Astrocyte of the cerebellum (primary cell): ENCODE measurements around the gene FBXO41.

Experiments
- DNase-seq: peaks from one replicate; pipeline ENCODE4 v3.0.0-alpha.2; 2011; ENCODE audit warnings: low read depth
- H3K4me3 ChIP-seq: 2 replicates; pipeline ENCODE4 v1.5.1; 2011; ENCODE audit warnings: mild to moderate bottlenecking, low read depth, low read length, moderate library complexity
- CTCF ChIP-seq: IDR thresholded peaks from 2 replicates; pipeline ENCODE4 v1.5.1; 2012; ENCODE audit warnings: low read length, low read depth, moderate library complexity, mild to moderate bottlenecking; ENCODE audit errors: missing control alignments
- in situ Hi-C: cut with HindIII; loops from 2 replicates; pipeline ENCODE4 v1.10.0; 2017; ENCODE audit warnings: low sequenced_read_pairs

FBXO41 gene

DNA sequence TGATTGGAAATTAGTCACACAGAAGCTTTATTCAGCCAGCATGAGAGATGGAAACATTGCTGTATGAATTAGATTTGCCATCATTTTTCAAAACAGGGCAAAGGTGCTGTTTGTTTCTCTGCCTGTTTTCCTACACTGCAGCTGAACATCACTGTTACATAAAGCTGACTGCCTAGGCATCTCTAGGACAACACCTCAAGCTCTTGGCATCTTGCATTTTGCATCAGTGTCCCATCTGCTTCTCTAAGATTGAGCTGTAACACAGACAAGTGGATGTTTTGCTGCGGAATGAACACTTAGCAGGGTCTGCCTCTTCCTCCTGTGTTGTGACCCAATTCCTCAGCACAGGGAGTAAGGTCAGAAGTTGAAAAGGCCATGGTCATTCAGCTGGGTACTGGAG is 45.3 kb downstream of the FBXO41 start:
- no peak for TF ChIP-seq CTCF
- in situ Hi-C loops, result no loop called here
- DNase-seq, result no peak
- no peak overlapping the region for H3K4me3 ChIP-seq

GRCh38 chr2:73238149-73238548 is 46.1 kb downstream of the FBXO41 start:
- no peak overlapping the region for H3K4me3 ChIP-seq
- in situ Hi-C loops, result no loop called here
- no peak for TF ChIP-seq CTCF
- DNase-seq, result no peak

DNA sequence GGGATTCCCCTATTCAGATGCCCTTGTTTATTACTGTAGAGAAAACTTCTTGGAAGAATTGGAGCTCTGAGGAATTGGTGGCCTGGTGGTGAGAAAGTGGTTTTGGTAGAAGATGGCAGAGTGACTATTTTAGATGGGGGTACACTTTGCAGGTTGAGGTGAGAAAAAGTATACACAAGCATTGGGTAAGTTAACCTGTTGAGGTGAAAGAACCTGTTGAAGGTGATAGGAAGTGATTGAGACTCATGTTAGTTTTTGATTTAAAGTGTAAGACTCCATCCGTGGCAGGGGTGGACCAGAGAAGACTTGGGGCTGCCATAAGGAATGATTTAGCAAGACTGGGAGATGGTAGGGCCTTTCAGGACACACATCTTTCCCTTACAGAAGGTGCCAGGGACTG is 47.1 kb downstream of the FBXO41 start:
- TF ChIP-seq CTCF, result no peak
- in situ Hi-C loops, result no loop called here
- DNase-seq, result no peak

DNA sequence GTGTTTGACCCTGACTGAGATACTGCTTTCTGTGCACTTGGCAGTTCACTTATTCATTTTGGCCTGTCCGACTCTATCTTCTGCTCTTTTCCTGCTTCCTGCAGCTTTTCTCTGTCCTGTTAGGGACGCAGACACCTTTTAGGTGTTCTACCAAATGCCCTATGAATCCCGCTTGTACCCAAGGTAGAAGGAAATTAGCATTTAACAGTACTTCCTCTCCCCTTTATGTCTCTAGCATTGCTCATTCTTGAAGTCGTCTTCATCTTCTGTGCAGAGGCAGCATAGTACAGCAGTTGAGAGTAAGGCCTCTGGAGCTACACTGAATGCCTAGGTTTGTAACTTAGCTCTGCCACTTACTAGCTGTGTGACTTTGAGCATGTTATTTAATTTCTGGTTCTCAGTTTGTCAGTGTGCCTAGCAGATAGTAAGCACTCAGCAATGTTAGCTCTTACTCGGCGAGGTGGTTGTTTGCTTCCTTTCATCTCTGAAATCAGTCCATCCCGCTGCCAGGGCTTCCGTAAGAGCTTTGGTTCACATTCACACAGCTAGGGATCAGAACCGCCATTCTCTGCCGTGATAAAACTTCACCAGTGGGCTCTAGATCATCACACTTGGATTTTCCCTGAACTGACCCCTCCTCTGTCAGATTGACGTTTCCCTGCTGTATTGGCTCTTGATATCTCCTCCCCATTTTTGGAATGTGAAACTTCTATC is 48.8 kb downstream of the FBXO41 start:
- peak overlapping the region; percentile 96 for H3K4me3 ChIP-seq
- in situ Hi-C loops, result no loop called here
- no peak for DNase-seq
- no peak for TF ChIP-seq CTCF

More for the DNA sequence above, 47.1 kb downstream of the FBXO41 start:
- H3K4me3 ChIP-seq, result no peak overlapping the region

GRCh38 chr2:73233932-73234832 is 50.1 kb downstream of the FBXO41 start, which contains the start of gene CCT7:
CCT7 (plus strand) TSS chr2:73234308; CDS start chr2:73234379, 71 bp downstream.
- peak; percentile 67 for DNase-seq
- in situ Hi-C loops, result no loop called here
- peak within 1 kb of the TSS; percentile 96 for H3K4me3 ChIP-seq
- TF ChIP-seq CTCF, result no peak

GRCh38 chr2:73233154-73233931 is 50.9 kb downstream of the FBXO41 start, which contains the start of gene PRADC1:
PRADC1 (minus strand) TSS chr2:73233239; CDS start chr2:73233160, 79 bp downstream.
- in situ Hi-C loops, result no loop called here
- peak within 1 kb of the TSS; percentile 96 for H3K4me3 ChIP-seq
- no peak for TF ChIP-seq CTCF
- peak; percentile 100 for DNase-seq
